ENCODE results near the gene CMTR1.

- TF ChIP-seq POLR2AphosphoS2 (IDR thresholded peaks at IDR 0.05; ENCODE audit: low read depth, low read length) (no peak), MXI1 (IDR thresholded peaks at IDR 0.05; ENCODE audit: low read depth, low read length) (no peak), CTCF (IDR thresholded peaks at IDR 0.05 in 2 of 3, conservative IDR thresholded peaks at IDR 0.05 in 1 of 3; ENCODE audit: control insufficient read depth in 2 of 3, extremely low read depth in 1 of 3, insufficient read depth in 1 of 3, low read depth in 3 of 3, low read length in 3 of 3) (no peak), GABPA (IDR thresholded peaks at IDR 0.05; ENCODE audit: low read depth) (no peak), ESRRA (IDR thresholded peaks at IDR 0.05; ENCODE audit: low read length) (no peak), POLR2A (IDR thresholded peaks at IDR 0.05; ENCODE audit: low read depth, low read length) (no peak), CEBPB (IDR thresholded peaks at IDR 0.05; ENCODE audit: borderline replicate concordance in 1 of 2, low read depth in 2 of 2, low read length in 2 of 2) (no peak), TBL1XR1 (IDR thresholded peaks at IDR 0.05; ENCODE audit: low read depth, low read length) (no peak)
Observed at GRCh38 chr6:37487591-37488380, 54.8 kb downstream of the CMTR1 start.

Measured in GM12878 (cell line).